Neural progenitor cell (in vitro differentiated cells): ENCODE data around the gene KCND1. TPM values are rescaled to one million over a fixed set of nuclear protein-coding genes. Genes with fewer than 3 reads are reported as not detected.

Experiments
- DNase-seq: peaks from one replicate; pipeline ENCODE4 v3.0.0-alpha.2; 2016; ENCODE audit warnings: low spot score
- H2AFZ ChIP-seq: fragments of 200-600 bp; sonication (generic); replicated peaks from 2 replicates; pipeline ENCODE4 v1.6.1; 2016; ENCODE audit warnings: antibody characterized with exemption
- H3F3A ChIP-seq: fragments of 200-600 bp; sonication (generic); 2 replicates; pipeline ENCODE4 v1.6.1; 2016; ENCODE audit warnings: antibody characterized with exemption, low read depth
- H3K27ac ChIP-seq: fragments of 200-600 bp; sonication (generic); 2 replicates; pipeline ENCODE4 v1.5.1; 2016; ENCODE audit warnings: mild to moderate bottlenecking
- H3K27me3 ChIP-seq: fragments of 200-600 bp; sonication (generic); 2 replicates; pipeline ENCODE4 v1.6.1; 2016; ENCODE audit warnings: mild to moderate bottlenecking, moderate library complexity
- H3K36me3 ChIP-seq: fragments of 200-600 bp; sonication (generic); 2 replicates; pipeline ENCODE4 v1.5.1; 2016
- H3K4me1 ChIP-seq: fragments of 200-600 bp; sonication (generic); 2 replicates; pipeline ENCODE4 v1.6.1; 2016; ENCODE audit warnings: mixed run types
- H3K4me2 ChIP-seq: fragments of 200-600 bp; sonication (generic); 2 replicates; pipeline ENCODE4 v1.6.1; 2016
- H3K4me3 ChIP-seq: fragments of 200-600 bp; sonication (generic); 2 replicates; pipeline ENCODE4 v1.5.1; 2016
- H3K79me2 ChIP-seq: fragments of 200-600 bp; sonication (generic); 2 replicates; pipeline ENCODE4 v1.6.1; 2016; ENCODE audit warnings: low read depth
- H3K9ac ChIP-seq: fragments of 200-600 bp; sonication (generic); 2 replicates; pipeline ENCODE4 v1.6.1; 2016
- H3K9me3 ChIP-seq: fragments of 200-600 bp; sonication (generic); 2 replicates; pipeline ENCODE4 v1.5.1; 2016; ENCODE audit warnings: low read depth
- H4K20me1 ChIP-seq: fragments of 200-600 bp; sonication (generic); 2 replicates; pipeline ENCODE4 v1.6.1; 2016; ENCODE audit warnings: low read depth
- H3K27ac Mint-ChIP-seq: 3 replicates; pipeline ENCODE4 v1.8.0; 2021; ENCODE audit warnings: mixed read lengths
- H3K27me3 Mint-ChIP-seq: 2 replicates; pipeline ENCODE4 v1.8.0; 2022; ENCODE audit warnings: low read depth, mild to moderate bottlenecking, inconsistent platforms, moderate library complexity, mixed read lengths; ENCODE audit not compliant: insufficient read depth
- H3K36me3 Mint-ChIP-seq: 3 replicates; pipeline ENCODE4 v1.8.0; 2021; ENCODE audit warnings: mixed read lengths
- H3K4me1 Mint-ChIP-seq: 3 replicates; pipeline ENCODE4 v1.8.0; 2021; ENCODE audit warnings: mixed read lengths
- H3K4me3 Mint-ChIP-seq: 3 replicates; pipeline ENCODE4 v1.8.0; 2021; ENCODE audit warnings: mild to moderate bottlenecking, moderate library complexity, mixed read lengths
- H3K9me3 Mint-ChIP-seq: 3 replicates; pipeline ENCODE4 v1.8.0; 2020; ENCODE audit warnings: mixed read lengths
- EZH2 ChIP-seq: fragments of 200-600 bp; sonication (generic); IDR thresholded peaks from 2 replicates; pipeline ENCODE4 v1.6.1; 2017; ENCODE audit warnings: antibody characterized with exemption, mild to moderate bottlenecking, moderate library complexity
- EZH2phosphoT487 ChIP-seq: fragments of 200-600 bp; sonication (generic); IDR thresholded peaks from 2 replicates; pipeline ENCODE4 v1.6.1; 2017; ENCODE audit warnings: antibody characterized with exemption
- total RNA-seq: library from RNA; depleted of rRNA; stranded (reverse); fragments of >200 nt; gene quantifications from 2 replicates; pipeline ENCODE4 v1.2.3, GENCODE V29; 2015; ENCODE audit warnings: low replicate concordance
- TF ChIP-seq, protein P1 (sequence below): fragments of 200-600 bp; sonication (generic); IDR thresholded peaks from 2 replicates; pipeline ENCODE4 v1.5.1; 2017; ENCODE audit warnings: antibody characterized with exemption, mild to moderate bottlenecking

Gene KCND1
- total RNA-seq, 1 donor from 2014 or later, result 0.39 TPM

DNA sequence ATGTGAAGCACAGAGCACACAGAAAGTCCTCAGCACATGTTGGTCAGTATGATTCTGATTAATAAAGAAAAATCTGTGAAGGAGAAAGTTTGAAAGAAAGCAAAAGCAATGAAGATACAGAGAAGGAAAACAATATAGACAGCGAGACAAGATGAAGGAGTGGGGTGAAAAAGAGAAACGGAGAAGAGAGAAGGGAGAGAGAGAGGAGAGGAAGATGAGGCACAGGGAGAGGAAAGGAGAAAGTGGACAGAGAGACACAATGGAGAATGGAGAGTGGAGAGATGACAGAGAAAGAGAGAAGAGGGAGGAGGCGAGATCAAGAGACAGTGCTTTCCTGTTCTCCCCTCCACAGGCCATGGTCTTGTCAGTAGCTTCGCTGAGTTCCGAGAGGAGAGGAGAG is 3.9 kb upstream of the KCND1 start:
- H3K27me3 ChIP-seq, result no peaks in the 10 kb centered on the region
- H3K4me3 ChIP-seq, result no peak overlapping the region
- no peak for TF ChIP-seq EZH2phosphoT487
- no peak for TF ChIP-seq EZH2
- TF ChIP-seq, protein P1, sequence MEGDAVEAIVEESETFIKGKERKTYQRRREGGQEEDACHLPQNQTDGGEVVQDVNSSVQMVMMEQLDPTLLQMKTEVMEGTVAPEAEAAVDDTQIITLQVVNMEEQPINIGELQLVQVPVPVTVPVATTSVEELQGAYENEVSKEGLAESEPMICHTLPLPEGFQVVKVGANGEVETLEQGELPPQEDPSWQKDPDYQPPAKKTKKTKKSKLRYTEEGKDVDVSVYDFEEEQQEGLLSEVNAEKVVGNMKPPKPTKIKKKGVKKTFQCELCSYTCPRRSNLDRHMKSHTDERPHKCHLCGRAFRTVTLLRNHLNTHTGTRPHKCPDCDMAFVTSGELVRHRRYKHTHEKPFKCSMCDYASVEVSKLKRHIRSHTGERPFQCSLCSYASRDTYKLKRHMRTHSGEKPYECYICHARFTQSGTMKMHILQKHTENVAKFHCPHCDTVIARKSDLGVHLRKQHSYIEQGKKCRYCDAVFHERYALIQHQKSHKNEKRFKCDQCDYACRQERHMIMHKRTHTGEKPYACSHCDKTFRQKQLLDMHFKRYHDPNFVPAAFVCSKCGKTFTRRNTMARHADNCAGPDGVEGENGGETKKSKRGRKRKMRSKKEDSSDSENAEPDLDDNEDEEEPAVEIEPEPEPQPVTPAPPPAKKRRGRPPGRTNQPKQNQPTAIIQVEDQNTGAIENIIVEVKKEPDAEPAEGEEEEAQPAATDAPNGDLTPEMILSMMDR, result no peak
- no peaks in the 10 kb centered on the region for H3K9me3 ChIP-seq
- H3K4me2 ChIP-seq, result no peak overlapping the region
- Mint-ChIP-seq H3K36me3 (peaks cover 9% of the 10 kb centered on the region), H3K9me3 (peaks cover 11% of the 10 kb centered on the region), H3K4me1 (peaks cover 2% of the 10 kb centered on the region), H3K27ac (no peak overlapping the region), H3K27me3 (peaks cover 9% of the 10 kb centered on the region), H3K4me3 (no peak overlapping the region)
- no peak for DNase-seq
- H3K4me1 ChIP-seq, result no peaks in the 10 kb centered on the region
- no peaks in the 10 kb centered on the region for H3K79me2 ChIP-seq
- no peak overlapping the region for H2AFZ ChIP-seq
- H3K9ac ChIP-seq, result no peak overlapping the region
- H3F3A ChIP-seq, result no peaks in the 10 kb centered on the region
- H4K20me1 ChIP-seq, result no peaks in the 10 kb centered on the region
- H3K36me3 ChIP-seq, result no peaks in the 10 kb centered on the region
- H3K27ac ChIP-seq, result no peak overlapping the region

DNA sequence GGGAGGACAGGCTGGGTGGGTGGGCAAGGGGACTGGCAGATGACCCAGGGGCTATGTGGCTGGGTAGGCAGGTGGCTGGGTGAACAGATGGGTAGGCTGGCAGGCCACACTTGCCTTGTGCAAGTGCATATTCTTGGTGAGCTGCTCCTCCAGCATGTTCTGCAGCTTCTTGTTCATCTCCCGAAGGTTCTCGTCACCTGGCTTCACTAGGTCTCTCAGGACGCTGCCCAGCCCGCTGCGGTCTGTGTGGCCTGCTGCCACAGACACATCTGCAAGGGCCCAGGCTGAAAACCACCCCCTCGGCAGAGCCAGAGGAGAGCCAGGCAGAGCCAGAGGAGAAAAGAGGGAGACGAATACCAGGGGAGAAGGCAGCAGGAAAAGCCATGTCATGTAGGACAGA is 3.4 kb upstream of the KCND1 start:
- Mint-ChIP-seq H3K4me1 (peaks cover 2% of the 10 kb centered on the region), H3K27me3 (peaks cover 9% of the 10 kb centered on the region), H3K9me3 (peaks cover 11% of the 10 kb centered on the region), H3K4me3 (no peak overlapping the region), H3K36me3 (peaks cover 8% of the 10 kb centered on the region), H3K27ac (no peak overlapping the region)
- H3K79me2 ChIP-seq, result no peaks in the 10 kb centered on the region
- no peaks in the 10 kb centered on the region for H3K27me3 ChIP-seq
- TF ChIP-seq, protein P1, result no peak
- TF ChIP-seq EZH2phosphoT487 (no peak), EZH2 (no peak)
- H3F3A ChIP-seq, result no peaks in the 10 kb centered on the region
- no peak overlapping the region for H3K9ac ChIP-seq
- no peaks in the 10 kb centered on the region for H3K9me3 ChIP-seq
- H3K4me1 ChIP-seq, result no peaks in the 10 kb centered on the region
- H3K4me2 ChIP-seq, result no peak overlapping the region
- H2AFZ ChIP-seq, result no peak overlapping the region
- H3K27ac ChIP-seq, result no peak overlapping the region
- H3K4me3 ChIP-seq, result no peak overlapping the region
- no peak for DNase-seq
- no peaks in the 10 kb centered on the region for H3K36me3 ChIP-seq
- no peaks in the 10 kb centered on the region for H4K20me1 ChIP-seq

DNA sequence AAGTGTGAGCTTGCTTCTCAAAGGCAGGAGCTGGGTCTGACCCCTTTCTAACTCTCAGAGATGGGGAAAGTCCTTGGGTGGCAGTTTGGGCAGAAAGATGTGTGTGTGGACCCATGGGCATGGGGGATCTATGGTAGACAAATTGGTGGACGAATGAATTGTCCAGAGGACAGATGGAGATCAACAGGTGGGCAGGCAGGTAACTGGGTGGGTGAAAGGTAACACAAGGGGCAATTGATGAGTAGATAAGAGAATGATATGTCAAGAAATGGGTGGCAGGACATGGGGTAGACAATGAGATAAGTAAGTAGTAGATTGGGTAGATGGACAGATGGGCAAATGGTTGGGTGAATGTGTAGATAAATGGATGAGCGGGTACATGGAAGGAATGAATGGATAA is 2.9 kb upstream of the KCND1 start:
- no peaks in the 10 kb centered on the region for H3K27me3 ChIP-seq
- Mint-ChIP-seq H3K36me3 (peaks cover 8% of the 10 kb centered on the region), H3K4me1 (peaks cover 2% of the 10 kb centered on the region), H3K9me3 (peaks cover 11% of the 10 kb centered on the region), H3K27ac (no peak overlapping the region), H3K27me3 (peaks cover 9% of the 10 kb centered on the region), H3K4me3 (no peak overlapping the region)
- H3K27ac ChIP-seq, result no peak overlapping the region
- no peak for DNase-seq
- H2AFZ ChIP-seq, result no peak overlapping the region
- TF ChIP-seq EZH2phosphoT487, result no peak
- TF ChIP-seq EZH2, result no peak
- TF ChIP-seq, protein P1, result no peak
- no peaks in the 10 kb centered on the region for H3K36me3 ChIP-seq
- H3K9me3 ChIP-seq, result no peaks in the 10 kb centered on the region
- H3K4me2 ChIP-seq, result no peak overlapping the region
- no peaks in the 10 kb centered on the region for H3K4me1 ChIP-seq
- no peaks in the 10 kb centered on the region for H3F3A ChIP-seq
- no peaks in the 10 kb centered on the region for H4K20me1 ChIP-seq
- H3K9ac ChIP-seq, result no peak overlapping the region
- no peak overlapping the region for H3K4me3 ChIP-seq
- no peaks in the 10 kb centered on the region for H3K79me2 ChIP-seq
